Glomerular endothelial cell (primary cell): ENCODE data around the gene ALPI. TPM values are rescaled to one million over a fixed set of nuclear protein-coding genes. Genes with fewer than 3 reads are reported as not detected.

Experiments used
- DNase-seq: peaks from one replicate; pipeline ENCODE4 v3.0.0-alpha.2; 2011; ENCODE audit warnings: low read depth, low spot score; ENCODE audit errors: extremely low read depth
- total RNA-seq: library from RNA; depleted of rRNA; stranded (reverse); fragments of >200 nt; gene quantifications from 2 replicates; pipeline ENCODE4 v1.2.3, GENCODE V29; 2015

The ALPI gene
- total RNA-seq, 1 donor from 2014 or later = not detected

DNA sequence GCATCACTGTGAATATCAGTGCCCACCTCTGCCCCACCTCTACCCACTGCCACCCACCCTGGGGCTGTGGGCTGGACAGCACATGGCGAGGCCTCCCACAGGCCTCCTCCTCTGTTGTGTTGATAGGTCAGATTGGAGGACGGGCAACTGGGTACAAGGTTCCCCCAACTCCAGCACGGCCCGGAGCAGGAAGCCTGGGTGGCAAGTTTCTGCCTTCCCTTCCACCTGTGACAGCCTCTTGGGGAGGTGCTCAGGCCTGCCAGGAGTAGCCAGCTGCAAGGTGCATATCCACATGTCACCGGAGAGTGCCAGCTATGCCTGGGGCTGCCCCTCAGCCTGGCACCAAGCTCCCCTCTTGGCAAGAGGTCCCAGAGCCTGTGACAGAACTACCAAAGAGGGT is 38.6 kb downstream of the ALPI start:
- DNase-seq = no peak

GRCh38 chr2:232495292-232495691 is 39.3 kb downstream of the ALPI start:
- DNase-seq = no peak

DNA sequence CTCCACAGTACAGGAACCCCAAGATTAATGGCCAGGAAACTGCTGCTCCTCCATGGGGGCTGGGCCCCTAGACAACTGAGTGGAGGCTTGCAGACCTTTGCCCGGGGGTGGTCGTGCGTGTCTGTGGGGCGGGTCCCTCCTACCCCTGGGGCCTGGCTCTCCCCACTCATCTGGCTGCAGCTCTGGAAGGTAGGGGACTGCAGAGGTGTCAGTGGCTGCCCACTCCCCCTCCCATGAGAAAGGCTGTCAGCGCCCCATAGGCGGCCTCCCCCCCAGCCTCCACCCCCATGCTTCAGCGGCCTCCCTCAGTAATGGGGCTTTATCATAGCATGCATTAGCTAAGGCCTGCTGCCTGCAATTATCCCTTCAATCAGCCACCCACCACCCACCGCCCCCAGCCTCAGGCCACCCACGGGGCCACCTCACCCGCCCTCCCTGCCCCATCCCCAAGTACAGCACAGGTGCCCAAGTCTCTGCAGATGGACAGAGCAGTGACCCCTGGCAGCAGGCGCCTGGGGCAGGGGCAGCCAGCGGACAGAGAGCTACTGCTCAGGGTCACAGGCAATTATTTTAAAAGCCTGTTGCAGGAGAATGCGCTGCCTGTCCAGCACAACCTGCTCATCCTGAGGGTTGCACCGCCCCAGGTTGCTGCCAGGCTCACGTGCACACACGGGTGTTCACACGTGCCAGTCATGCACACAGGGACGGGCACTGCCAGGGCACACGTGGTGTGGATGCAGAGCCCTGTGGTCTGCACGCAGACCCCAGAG is 40.7 kb downstream of the ALPI start:
- no peak for DNase-seq

DNA sequence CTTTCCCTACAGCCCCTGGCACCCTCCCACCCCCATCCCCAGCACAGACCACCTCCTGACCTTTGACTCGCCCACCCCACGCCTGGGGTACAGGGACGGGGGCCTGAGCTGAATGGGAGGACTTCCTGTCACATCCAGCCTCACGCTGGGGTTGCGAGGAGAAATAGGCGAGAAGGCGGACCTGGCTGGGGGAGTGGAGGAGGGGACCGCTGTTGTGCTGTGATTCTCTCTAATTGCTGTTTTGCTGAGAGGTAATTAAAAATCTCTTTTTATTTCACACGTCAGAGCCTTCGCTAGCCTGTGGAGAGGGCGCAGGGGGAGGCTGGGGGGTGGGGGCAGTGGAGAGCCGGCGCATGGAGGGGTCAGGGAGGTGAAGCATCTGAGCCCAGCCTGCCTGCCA is 41.4 kb downstream of the ALPI start:
- DNase-seq = no peak

DNA sequence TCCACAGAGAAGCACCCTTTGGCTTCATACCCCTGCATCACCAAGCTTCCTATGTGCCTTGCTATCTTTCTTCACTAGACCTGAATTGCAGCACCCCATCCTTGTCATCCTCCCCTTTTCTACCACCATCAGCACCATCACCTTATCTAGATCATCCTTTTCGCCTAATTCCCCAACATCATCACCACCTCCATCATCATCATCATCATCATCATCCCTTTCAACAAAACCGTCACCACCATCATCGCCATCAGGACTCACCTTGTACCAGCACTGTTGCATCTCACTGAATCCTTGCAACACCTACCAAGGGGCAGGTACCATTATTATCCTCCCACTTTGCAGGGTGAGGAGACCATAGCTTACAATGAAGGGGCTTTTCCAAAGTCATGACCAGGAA is 42.5 kb downstream of the ALPI start:
- no peak for DNase-seq

GRCh38 chr2:232501331-232501771 is 45.4 kb downstream of the ALPI start:
- DNase-seq = no peak

DNA sequence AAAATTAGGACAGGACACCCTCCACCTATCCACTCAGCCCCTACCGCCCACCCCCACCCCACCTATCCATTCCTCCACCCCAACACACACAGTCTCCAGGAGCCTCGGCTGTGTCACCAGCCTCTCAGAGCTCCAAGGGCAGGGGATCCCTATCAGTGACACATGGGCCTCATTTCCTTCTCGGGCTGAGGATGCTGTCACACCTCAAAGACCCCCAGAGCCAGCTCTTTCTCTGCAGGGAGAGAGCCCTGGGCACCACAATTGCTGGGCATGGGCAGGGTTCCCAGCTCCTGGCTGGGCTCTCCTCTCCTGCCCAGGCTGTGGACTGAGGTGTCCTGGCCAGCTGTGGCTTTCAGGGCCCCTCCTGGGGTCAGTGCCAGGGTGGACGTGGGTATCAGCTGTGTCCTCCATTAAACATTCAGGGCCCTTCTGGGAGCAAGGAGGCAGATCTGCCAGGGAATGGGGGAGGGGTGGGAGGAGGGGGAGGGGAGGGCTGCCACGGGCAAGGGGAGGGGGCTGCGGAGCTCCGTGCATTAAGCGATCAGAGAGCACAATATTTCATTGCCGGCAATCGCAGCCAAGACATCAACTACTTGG is 45.9 kb downstream of the ALPI start:
- no peak for DNase-seq

GRCh38 chr2:232502511-232502910 is 46.6 kb downstream of the ALPI start:
- no peak for DNase-seq

- DNase-seq = no peak
Measured at GRCh38 chr2:232502911-232503808, 47.2 kb downstream of the ALPI start.

- no peak for DNase-seq
Measured at GRCh38 chr2:232503809-232504323, 47.9 kb downstream of the ALPI start.

- DNase-seq = no peak
Measured at GRCh38 chr2:232504438-232504837, 48.5 kb downstream of the ALPI start.

DNA sequence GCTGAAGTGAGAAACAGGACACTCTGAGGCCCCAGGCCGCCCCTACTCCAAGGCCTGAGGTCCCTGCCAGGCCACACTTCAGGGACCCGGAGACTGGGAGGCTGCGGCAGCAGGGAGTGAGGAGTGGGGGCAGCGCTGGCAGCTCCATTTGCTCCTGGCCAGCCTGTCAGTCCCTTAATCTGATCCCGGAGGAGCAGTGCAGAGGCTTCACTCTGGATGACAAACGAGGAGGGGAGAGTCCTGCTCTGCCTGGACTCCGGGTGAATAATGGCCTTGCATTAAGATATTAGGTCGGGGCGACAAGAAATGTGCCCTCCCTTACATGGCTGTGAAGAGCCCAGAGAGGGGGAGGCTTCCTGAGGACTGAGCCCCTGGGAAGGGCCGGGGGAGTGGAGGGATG is 49.9 kb downstream of the ALPI start:
- DNase-seq = no peak

- DNase-seq = no peak
Measured at GRCh38 chr2:232506709-232507108, 50.8 kb downstream of the ALPI start.

- no peak for DNase-seq
Measured at GRCh38 chr2:232508251-232508650, 52.3 kb downstream of the ALPI start.

Other genes with a start within 250 kb of the ALPI start
- not detected in 2 replicates for gene ALPP, start 77.4 kb upstream of the ALPI start, total RNA-seq
- gene ALPG, start 49.3 kb upstream of the ALPI start, total RNA-seq = not detected in 2 replicates
- not detected in 2 replicates for gene ECEL1, start 31.7 kb downstream of the ALPI start, total RNA-seq
- gene PRSS56, start 64.2 kb downstream of the ALPI start, total RNA-seq = not detected in 2 replicates
- not detected in 2 replicates for gene CHRND, start 70.0 kb downstream of the ALPI start, total RNA-seq
- not detected in 2 replicates for gene CHRNG, start 83.5 kb downstream of the ALPI start, total RNA-seq
- gene TIGD1, start 94.4 kb downstream of the ALPI start, total RNA-seq = 2.4 and 3.8 TPM in 2 replicates
- 82.7 and 91.4 TPM in 2 replicates for gene EIF4E2, start 94.5 kb downstream of the ALPI start, total RNA-seq
- gene EFHD1, start 177.5 kb downstream of the ALPI start, total RNA-seq = 1.6 and 1.9 TPM in 2 replicates
- gene GIGYF2, start 241.2 kb downstream of the ALPI start, total RNA-seq = 35.2 and 52.5 TPM in 2 replicates